NB4 (cell line): ENCODE measurements around the gene TGFB3.

Source experiments
- DNase-seq: peaks from one replicate; pipeline ENCODE4 v3.0.0; 2010; ENCODE audit warnings: low read depth
- H3K4me3 ChIP-seq: one replicate; pipeline ENCODE4 v1.5.1; 2011; ENCODE audit warnings: mild to moderate bottlenecking, low read depth, low read length, moderate library complexity
- MAX ChIP-seq: IDR thresholded peaks from 2 replicates; pipeline ENCODE4 v1.6.1; 2011; ENCODE audit warnings: low read depth, low read length
- MYC ChIP-seq: IDR thresholded peaks from 2 replicates; pipeline ENCODE4 v1.6.1; 2011; ENCODE audit warnings: low read depth, low read length
- POLR2A ChIP-seq: IDR thresholded peaks from 2 replicates; pipeline ENCODE4 v1.6.1; 2011; ENCODE audit warnings: mild to moderate bottlenecking; ENCODE audit not compliant: insufficient read length; ENCODE audit errors: extremely low read depth
- TF ChIP-seq, protein P1 (sequence below): IDR thresholded peaks from one replicate; pipeline ENCODE4 v1.5.1; 2012; ENCODE audit warnings: low read depth, low read length

TGFB3 gene

GRCh38 chr14:75939200-75939599, 42.6 kb downstream of the TGFB3 start:
- TF ChIP-seq MAX (no peak), POLR2A (no peak), MYC (no peak)
- TF ChIP-seq, protein P1, sequence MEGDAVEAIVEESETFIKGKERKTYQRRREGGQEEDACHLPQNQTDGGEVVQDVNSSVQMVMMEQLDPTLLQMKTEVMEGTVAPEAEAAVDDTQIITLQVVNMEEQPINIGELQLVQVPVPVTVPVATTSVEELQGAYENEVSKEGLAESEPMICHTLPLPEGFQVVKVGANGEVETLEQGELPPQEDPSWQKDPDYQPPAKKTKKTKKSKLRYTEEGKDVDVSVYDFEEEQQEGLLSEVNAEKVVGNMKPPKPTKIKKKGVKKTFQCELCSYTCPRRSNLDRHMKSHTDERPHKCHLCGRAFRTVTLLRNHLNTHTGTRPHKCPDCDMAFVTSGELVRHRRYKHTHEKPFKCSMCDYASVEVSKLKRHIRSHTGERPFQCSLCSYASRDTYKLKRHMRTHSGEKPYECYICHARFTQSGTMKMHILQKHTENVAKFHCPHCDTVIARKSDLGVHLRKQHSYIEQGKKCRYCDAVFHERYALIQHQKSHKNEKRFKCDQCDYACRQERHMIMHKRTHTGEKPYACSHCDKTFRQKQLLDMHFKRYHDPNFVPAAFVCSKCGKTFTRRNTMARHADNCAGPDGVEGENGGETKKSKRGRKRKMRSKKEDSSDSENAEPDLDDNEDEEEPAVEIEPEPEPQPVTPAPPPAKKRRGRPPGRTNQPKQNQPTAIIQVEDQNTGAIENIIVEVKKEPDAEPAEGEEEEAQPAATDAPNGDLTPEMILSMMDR, result no peak
- DNase-seq, result no peak
- H3K4me3 ChIP-seq, result no peak overlapping the region

GRCh38 chr14:75934998-75935628, 46.7 kb downstream of the TGFB3 start:
- no peak overlapping the region for H3K4me3 ChIP-seq
- TF ChIP-seq MYC (no peak), POLR2A (no peak), MAX (no peak)
- TF ChIP-seq, protein P1, result no peak
- DNase-seq, result no peak

- TF ChIP-seq POLR2A, result no peak
- no peak for TF ChIP-seq MYC
- TF ChIP-seq, protein P1, result no peak
- TF ChIP-seq MAX, result no peak
- no peak overlapping the region for H3K4me3 ChIP-seq
- no peak for DNase-seq
These were observed 48.0 kb downstream of the TGFB3 start for GRCh38 chr14:75933712-75934296.

DNA sequence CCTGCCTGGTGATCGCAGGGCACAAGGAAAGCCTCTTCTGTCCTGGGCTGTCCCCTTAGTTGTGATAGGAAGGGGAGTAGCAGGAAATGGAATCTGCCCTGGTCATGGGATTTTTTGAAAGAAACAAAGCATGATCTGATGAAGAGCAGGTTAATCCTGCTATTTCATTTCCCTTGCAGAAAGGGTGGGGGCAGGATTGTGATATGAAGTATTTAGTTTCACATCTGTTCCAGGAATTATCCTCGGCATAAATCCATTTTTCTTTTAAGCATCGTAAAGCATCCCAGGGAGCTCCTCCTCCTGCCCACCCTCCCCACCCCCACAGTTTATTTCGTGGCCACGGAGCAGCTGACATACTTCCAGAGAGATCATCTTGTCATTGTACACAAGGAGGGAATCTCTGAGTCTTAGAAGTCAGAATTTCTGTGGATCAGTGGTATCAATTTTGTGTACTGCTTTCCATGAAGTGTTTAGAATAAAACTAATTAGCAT, 53.1 kb downstream of the TGFB3 start:
- DNase-seq, result no peak
- TF ChIP-seq MYC (no peak), MAX (no peak), POLR2A (no peak)
- TF ChIP-seq, protein P1, result no peak

DNA sequence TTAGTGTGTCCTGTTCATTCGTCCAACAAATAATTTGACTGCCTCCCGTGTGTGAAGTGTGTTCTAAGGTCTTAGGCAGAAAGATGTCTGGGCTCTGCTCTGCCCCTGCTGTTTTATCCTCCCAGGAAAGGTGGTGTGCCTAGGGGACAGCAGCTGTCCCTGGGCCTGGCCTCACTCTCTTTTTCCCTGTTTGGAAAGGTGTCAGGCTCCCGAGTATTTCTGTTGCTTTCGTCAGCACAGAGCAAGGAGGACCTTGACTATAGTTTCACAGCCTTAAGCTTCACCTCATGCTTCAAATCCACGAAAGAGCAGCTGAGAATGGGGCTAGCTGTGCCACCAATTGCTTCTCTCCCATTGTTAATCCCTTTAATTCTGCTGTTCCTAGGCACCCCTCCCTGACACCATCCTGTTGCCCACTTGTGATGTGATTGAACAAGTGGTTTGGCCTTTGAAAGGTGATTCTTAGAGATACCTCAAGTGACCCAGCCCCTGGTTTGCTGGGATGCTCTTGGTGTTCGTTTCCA, 54.2 kb downstream of the TGFB3 start:
- no peak overlapping the region for H3K4me3 ChIP-seq
- DNase-seq, result no peak
- no peak for TF ChIP-seq MAX
- TF ChIP-seq, protein P1, result no peak
- TF ChIP-seq MYC, result no peak
- no peak for TF ChIP-seq POLR2A

More for the DNA sequence above, 53.1 kb downstream of the TGFB3 start:
- H3K4me3 ChIP-seq, result no peak overlapping the region
